Left ventricle myocardium inferior (tissue), 1 donor: ENCODE data around the gene NUDT12. TPM values are rescaled to one million over a fixed set of nuclear protein-coding genes. Genes with fewer than 3 reads are reported as not detected.

Experiments
- DNase-seq: peaks from one replicate; pipeline ENCODE4 v3.0.0-alpha.2; 2020
- H3K27ac ChIP-seq: fragments of 200-600 bp; replicated peaks from 2 replicates; pipeline ENCODE4 v1.8.0; 2021
- H3K27me3 ChIP-seq: fragments of 200-600 bp; 2 replicates; pipeline ENCODE4 v1.8.0; 2021; ENCODE audit warnings: low read depth
- H3K36me3 ChIP-seq: fragments of 200-600 bp; 2 replicates; pipeline ENCODE4 v1.8.0; 2021
- H3K4me1 ChIP-seq: fragments of 200-600 bp; 2 replicates; pipeline ENCODE4 v1.8.0; 2021
- H3K4me3 ChIP-seq: fragments of 200-600 bp; 2 replicates; pipeline ENCODE4 v1.8.0; 2021; ENCODE audit warnings: mild to moderate bottlenecking, moderate library complexity
- H3K9me3 ChIP-seq: fragments of 200-600 bp; replicated peaks from 2 replicates; pipeline ENCODE4 v1.8.0; 2021
- intact Hi-C: fragments of 100-400 bp; cut with micrococcal nuclease; formaldehyde crosslinking; loops from one replicate; pipeline ENCODE4 v1.11.0; 2022
- total RNA-seq: library from RNA; stranded (reverse); fragmentation: NEBNext Ultra II Directional; extraction: Animal tissue kit (Norgen Biotek cat#: 25700); gene quantifications from one replicate; pipeline ENCODE4 v1.2.1, GENCODE V29; 2021
- TF ChIP-seq, protein P1 (sequence below): fragments of 200-600 bp; IDR thresholded peaks from 2 replicates; pipeline ENCODE4 v1.8.0; 2021; ENCODE audit warnings: antibody characterized with exemption, mild to moderate bottlenecking, borderline replicate concordance
- donor health status: DM: no; HTN: yes; CAD: no; lungs with severe emphysema.

The NUDT12 gene
- total RNA-seq, 1 donor from 2014 or later = 13.6 TPM

DNA sequence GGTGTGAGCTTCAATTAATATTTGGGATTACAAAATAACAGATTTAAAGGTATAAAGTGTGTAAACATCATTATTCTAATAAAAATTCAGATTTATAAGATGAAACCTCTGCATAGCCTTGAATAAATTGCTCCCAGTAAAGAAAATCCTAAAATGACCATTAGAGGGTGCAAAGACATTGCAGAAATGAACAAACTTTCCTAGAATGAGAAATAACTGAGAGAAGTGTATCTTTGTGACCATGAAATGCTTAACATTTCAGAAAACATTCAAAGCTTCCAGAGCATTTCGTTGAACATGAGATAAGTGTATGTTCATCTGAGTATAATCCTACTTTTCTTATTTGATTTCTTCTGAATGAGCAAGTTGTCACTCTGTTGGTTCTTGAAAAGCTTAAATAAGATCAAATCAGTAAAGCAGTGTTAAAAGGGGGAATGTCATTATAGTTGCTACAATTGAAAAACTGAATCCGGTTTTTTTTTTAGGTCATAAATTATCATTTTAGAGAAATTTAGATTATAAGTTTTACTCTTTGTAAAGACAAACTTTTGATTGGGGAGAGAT, 24.7 kb upstream of the NUDT12 start:
- no peak for DNase-seq
- H3K4me1 ChIP-seq = no peaks in the 10 kb centered on the region
- intact Hi-C loops = no loop called here
- no peak overlapping the region for H3K27ac ChIP-seq
- H3K27me3 ChIP-seq = no peaks in the 10 kb centered on the region
- TF ChIP-seq, protein P1, sequence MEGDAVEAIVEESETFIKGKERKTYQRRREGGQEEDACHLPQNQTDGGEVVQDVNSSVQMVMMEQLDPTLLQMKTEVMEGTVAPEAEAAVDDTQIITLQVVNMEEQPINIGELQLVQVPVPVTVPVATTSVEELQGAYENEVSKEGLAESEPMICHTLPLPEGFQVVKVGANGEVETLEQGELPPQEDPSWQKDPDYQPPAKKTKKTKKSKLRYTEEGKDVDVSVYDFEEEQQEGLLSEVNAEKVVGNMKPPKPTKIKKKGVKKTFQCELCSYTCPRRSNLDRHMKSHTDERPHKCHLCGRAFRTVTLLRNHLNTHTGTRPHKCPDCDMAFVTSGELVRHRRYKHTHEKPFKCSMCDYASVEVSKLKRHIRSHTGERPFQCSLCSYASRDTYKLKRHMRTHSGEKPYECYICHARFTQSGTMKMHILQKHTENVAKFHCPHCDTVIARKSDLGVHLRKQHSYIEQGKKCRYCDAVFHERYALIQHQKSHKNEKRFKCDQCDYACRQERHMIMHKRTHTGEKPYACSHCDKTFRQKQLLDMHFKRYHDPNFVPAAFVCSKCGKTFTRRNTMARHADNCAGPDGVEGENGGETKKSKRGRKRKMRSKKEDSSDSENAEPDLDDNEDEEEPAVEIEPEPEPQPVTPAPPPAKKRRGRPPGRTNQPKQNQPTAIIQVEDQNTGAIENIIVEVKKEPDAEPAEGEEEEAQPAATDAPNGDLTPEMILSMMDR = peak; percentile 43
- no peaks in the 10 kb centered on the region for H3K9me3 ChIP-seq
- H3K36me3 ChIP-seq = no peaks in the 10 kb centered on the region
- no peak overlapping the region for H3K4me3 ChIP-seq

DNA sequence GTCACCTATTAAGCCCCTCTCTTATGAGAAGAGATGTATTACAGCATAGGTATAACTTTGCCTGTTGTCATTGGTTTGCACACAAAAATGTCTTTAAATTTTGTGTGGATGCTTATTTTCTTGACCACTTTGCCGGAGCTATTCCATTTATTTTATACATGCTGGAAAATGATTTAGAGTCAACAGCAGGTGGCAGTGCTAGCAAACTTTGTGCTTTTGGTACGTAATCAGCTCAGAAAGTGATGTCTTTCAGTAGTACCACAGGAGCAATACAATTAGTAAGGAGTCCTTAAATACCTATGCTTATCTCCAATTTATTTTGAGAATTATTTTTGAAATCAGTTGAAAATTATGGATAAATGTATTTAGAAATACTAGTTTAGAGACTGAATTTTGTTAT, 19.8 kb upstream of the NUDT12 start:
- no peak for DNase-seq
- Histone ChIP-seq H3K27ac (no peak overlapping the region), H3K27me3 (no peaks in the 10 kb centered on the region), H3K36me3 (no peaks in the 10 kb centered on the region), H3K4me3 (no peak overlapping the region), H3K4me1 (no peaks in the 10 kb centered on the region), H3K9me3 (no peaks in the 10 kb centered on the region)
- TF ChIP-seq, protein P1 = peak; percentile 64
- intact Hi-C loops = loop anchor here (5.0 kb wide), 1 partner anchor 595 kb away; no protein-coding TSS in a partner anchor

GRCh38 chr5:103573411-103573810, 10.8 kb upstream of the NUDT12 start:
- intact Hi-C loops = no loop called here
- DNase-seq = no peak
- Histone ChIP-seq H3K36me3 (no peaks in the 10 kb centered on the region), H3K4me1 (no peaks in the 10 kb centered on the region), H3K9me3 (peaks cover 3% of the 10 kb centered on the region), H3K4me3 (no peak overlapping the region), H3K27me3 (no peaks in the 10 kb centered on the region), H3K27ac (no peak overlapping the region)
- TF ChIP-seq, protein P1 = no peak

- TF ChIP-seq, protein P1 = no peak
- Histone ChIP-seq H3K4me3 (no peak overlapping the region), H3K4me1 (no peaks in the 10 kb centered on the region), H3K27ac (no peak overlapping the region), H3K36me3 (no peaks in the 10 kb centered on the region), H3K9me3 (peaks cover 3% of the 10 kb centered on the region), H3K27me3 (no peaks in the 10 kb centered on the region)
- intact Hi-C loops = no loop called here
- DNase-seq = no peak
These were observed 9.9 kb upstream of the NUDT12 start for GRCh38 chr5:103572454-103572853.

GRCh38 chr5:103571730-103572129, 9.1 kb upstream of the NUDT12 start:
- Histone ChIP-seq H3K27ac (no peak overlapping the region), H3K36me3 (no peaks in the 10 kb centered on the region), H3K9me3 (peaks cover 3% of the 10 kb centered on the region), H3K4me1 (no peaks in the 10 kb centered on the region), H3K4me3 (no peak overlapping the region), H3K27me3 (no peaks in the 10 kb centered on the region)
- TF ChIP-seq, protein P1 = no peak
- intact Hi-C loops = no loop called here
- no peak for DNase-seq
